Measurements from ENCODE around the gene KCTD20. TPM values are rescaled to one million over a fixed set of nuclear protein-coding genes. Genes with fewer than 3 reads are reported as not detected.

Gene KCTD20
- total and polyA plus RNA-seq, 4 donors = 9.5 to 48.5 (median 32.2) TPM

- Histone ChIP-seq H3K9me3 (ENCODE audit: control insufficient read depth in 4 of 4, low read length in 3 of 4) (no peaks in the 10 kb centered on the region), H3K27ac (ENCODE audit: low read depth in 1 of 2, low read length in 2 of 2) (no peak overlapping the region), H3K4me3 (ENCODE audit: low read depth in 1 of 3, low read length in 3 of 3) (no peak overlapping the region), H3K9ac (ENCODE audit: low read depth in 1 of 2, low read length in 2 of 2) (no peak overlapping the region), H3K36me3 (ENCODE audit: control insufficient read depth in 4 of 4, insufficient read depth in 3 of 4, low read depth in 1 of 4, low read length in 3 of 4) (peaks cover 4 to 14% (median 10%) of the 10 kb centered on the region in 4 donors), H3K4me1 (ENCODE audit: control insufficient read depth in 4 of 4, insufficient read depth in 4 of 4, low read length in 3 of 4) (peaks cover 8 to 24% (median 22%) of the 10 kb centered on the region in 4 donors), H3K27me3 (ENCODE audit: control insufficient read depth in 4 of 4, insufficient read depth in 4 of 4, low read length in 3 of 4) (no peaks in the 10 kb centered on the region)
- 85% methylated on average over 2 of the region's 2 CpGs for WGBS
- no peak for DNase-seq (ENCODE audit: low spot score)
- TF ChIP-seq REST (IDR thresholded peaks at IDR 0.05) = no peak
- TF ChIP-seq MAX (IDR thresholded peaks at IDR 0.05) = no peak
- no peak for TF ChIP-seq TAF1 (conservative IDR thresholded peaks at IDR 0.05)
Observed at GRCh38 chr6:36517408-36517807, 74.6 kb downstream of the KCTD20 start.

- H3K9ac ChIP-seq (ENCODE audit: low read depth in 1 of 2, low read length in 2 of 2) = no peak overlapping the region
- H3K36me3 ChIP-seq (ENCODE audit: control insufficient read depth in 4 of 4, insufficient read depth in 3 of 4, low read depth in 1 of 4, low read length in 3 of 4) = peaks cover 1 to 14% (median 10%) of the 10 kb centered on the region in 4 donors
- H3K4me1 ChIP-seq (ENCODE audit: control insufficient read depth in 4 of 4, insufficient read depth in 4 of 4, low read length in 3 of 4) = peaks cover 4 to 31% (median 29%) of the 10 kb centered on the region in 4 donors
- H3K27ac ChIP-seq (ENCODE audit: low read depth in 1 of 2, low read length in 2 of 2) = no peak overlapping the region
- no peaks in the 10 kb centered on the region for H3K27me3 ChIP-seq (ENCODE audit: control insufficient read depth in 4 of 4, insufficient read depth in 4 of 4, low read length in 3 of 4)
- TF ChIP-seq FOXA2 (IDR thresholded peaks at IDR 0.05) = no peak
- no peak for TF ChIP-seq TAF1 (conservative IDR thresholded peaks at IDR 0.05)
- TF ChIP-seq ZBTB33 (IDR thresholded peaks at IDR 0.05) = no peak
- TF ChIP-seq RAD21 (IDR thresholded peaks at IDR 0.05) = no peak
- no peak for TF ChIP-seq FOXA1 (IDR thresholded peaks at IDR 0.05)
- TF ChIP-seq CTCF (IDR thresholded peaks at IDR 0.05; ENCODE audit: low read depth, low read length, missing input control) = no peak
- TF ChIP-seq SP1 (IDR thresholded peaks at IDR 0.05) = no peak
- TF ChIP-seq NR2F2 (IDR thresholded peaks at IDR 0.05) = no peak
- TF ChIP-seq MAX (IDR thresholded peaks at IDR 0.05) = no peak
- no peak for TF ChIP-seq GABPA (IDR thresholded peaks at IDR 0.05 in 1 of 2, conservative IDR thresholded peaks at IDR 0.05 in 1 of 2)
- no peak for TF ChIP-seq JUND (IDR thresholded peaks at IDR 0.05)
- no peak for TF ChIP-seq ATF3 (IDR thresholded peaks at IDR 0.05)
- no peak for TF ChIP-seq RXRA (IDR thresholded peaks at IDR 0.05)
- TF ChIP-seq HNF4A (conservative IDR thresholded peaks at IDR 0.05) = no peak
- TF ChIP-seq YY1 (IDR thresholded peaks at IDR 0.05) = no peak
- TF ChIP-seq REST (IDR thresholded peaks at IDR 0.05) = no peak
- no peak for TF ChIP-seq EGR1 (IDR thresholded peaks at IDR 0.05; ENCODE audit: low read depth in 2 of 2)
- TF ChIP-seq HNF4G (IDR thresholded peaks at IDR 0.05) = no peak
- no peak for DNase-seq (ENCODE audit: low spot score)
- no peak overlapping the region for H3K4me3 ChIP-seq (ENCODE audit: low read depth in 1 of 3, low read length in 3 of 3)
- H3K9me3 ChIP-seq (ENCODE audit: control insufficient read depth in 4 of 4, low read length in 3 of 4) = no peaks in the 10 kb centered on the region
Observed at GRCh38 chr6:36519352-36519751, 76.6 kb downstream of the KCTD20 start.

All from liver (tissue), 9 donors.